Measurements from ENCODE around the gene ANKRD23.

DNA sequence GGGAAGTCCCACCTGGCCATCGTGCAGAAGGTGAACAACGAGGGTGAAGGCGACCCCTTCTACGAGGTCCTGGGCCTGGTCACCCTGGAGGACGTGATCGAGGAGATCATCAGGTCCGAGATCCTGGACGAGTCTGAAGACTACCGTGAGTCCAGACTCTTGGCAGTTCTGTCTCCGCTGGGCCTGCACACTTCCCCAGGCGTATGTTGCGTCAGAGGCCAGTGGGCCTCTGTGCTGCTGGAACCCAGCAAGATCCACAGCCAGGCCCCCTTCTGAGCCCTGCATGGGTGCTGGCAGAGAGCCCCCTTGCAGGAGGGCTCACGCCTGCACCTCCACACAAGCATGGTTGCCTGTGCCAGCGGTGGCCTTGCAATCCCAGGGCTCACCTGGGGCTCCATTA is 18.8 kb downstream of the ANKRD23 start:
- TF ChIP-seq, protein P1, sequence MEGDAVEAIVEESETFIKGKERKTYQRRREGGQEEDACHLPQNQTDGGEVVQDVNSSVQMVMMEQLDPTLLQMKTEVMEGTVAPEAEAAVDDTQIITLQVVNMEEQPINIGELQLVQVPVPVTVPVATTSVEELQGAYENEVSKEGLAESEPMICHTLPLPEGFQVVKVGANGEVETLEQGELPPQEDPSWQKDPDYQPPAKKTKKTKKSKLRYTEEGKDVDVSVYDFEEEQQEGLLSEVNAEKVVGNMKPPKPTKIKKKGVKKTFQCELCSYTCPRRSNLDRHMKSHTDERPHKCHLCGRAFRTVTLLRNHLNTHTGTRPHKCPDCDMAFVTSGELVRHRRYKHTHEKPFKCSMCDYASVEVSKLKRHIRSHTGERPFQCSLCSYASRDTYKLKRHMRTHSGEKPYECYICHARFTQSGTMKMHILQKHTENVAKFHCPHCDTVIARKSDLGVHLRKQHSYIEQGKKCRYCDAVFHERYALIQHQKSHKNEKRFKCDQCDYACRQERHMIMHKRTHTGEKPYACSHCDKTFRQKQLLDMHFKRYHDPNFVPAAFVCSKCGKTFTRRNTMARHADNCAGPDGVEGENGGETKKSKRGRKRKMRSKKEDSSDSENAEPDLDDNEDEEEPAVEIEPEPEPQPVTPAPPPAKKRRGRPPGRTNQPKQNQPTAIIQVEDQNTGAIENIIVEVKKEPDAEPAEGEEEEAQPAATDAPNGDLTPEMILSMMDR (IDR thresholded peaks at IDR 0.05): no peak
- TF ChIP-seq POLR2A (IDR thresholded peaks at IDR 0.05): no peak

Measured in heart left ventricle (tissue), 13 donors.